Amygdala (tissue), 56 donors: Measurements from ENCODE around the gene TMTC2.

Experiments used
- DNase-seq, 56 donors: peaks; one replicate each; lab custom pipeline; 2025; lab: John Stamatoyannopoulos, UW

The TMTC2 gene

DNA sequence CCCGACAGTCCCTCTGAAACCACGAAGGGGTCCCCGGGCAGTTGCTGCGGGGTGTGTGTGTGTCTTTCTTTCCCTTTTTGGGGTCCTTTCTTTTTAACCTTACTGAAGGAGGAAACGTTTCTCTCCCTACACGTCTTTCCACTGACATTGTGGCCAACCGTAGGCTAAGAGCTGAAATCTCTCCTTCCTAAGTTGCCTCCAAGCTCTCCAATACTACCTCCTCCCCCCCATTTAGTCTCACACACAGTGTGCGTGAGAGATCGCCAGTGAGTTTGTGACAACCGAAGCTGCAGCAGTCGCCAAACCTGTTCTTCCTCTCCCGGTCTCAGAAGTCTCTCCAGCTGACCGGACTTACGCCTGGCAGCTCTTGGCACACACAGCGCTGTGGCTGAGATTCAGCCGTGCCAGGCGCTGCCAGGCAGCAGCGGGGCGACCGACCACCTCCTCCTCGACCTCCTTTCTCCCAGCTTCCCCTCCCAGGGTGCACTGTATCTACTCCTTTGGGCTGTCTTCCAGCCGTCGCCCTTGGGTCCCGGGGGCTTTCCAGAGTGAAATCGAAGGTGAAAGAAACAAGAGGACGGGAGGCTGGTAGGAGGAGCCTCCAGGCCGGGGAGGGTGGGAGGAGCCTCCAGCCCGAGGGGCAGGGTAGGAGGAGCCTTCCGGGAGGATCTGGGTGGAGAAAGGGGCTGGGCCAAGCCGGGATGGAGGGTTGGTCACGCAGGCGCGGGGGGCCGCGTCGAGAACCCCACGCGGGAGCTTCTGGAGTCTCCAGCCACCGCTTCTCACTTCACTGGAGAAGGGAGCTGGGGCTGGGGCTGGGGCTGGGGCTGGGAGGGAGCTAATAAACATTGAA lies at the start of gene TMTC2:
TSS of gene TMTC2 (plus strand) at position 739 of the 853 bp plus-strand sequence.
- DNase-seq = peak; percentile 77 to 98 (median 96)

DNA sequence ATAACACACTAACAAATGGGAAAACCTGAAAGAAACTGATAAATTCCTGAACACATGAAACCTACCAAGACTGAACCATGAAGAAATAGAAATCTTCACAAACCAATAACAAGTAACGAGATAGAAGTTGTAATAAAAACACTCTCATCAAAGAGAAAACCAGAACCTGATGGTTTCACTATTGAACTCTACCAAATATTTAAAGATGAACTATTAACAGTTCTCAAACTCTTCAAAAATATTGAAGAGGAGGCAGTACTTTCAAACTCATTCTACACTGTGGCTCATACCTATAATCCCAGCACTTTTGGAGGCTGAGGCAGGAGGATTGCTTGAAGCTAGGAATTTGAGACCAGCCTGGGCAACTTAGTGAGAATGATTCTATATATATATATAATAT lies 48.4 kb upstream of the TMTC2 start:
- no peak for DNase-seq

DNA sequence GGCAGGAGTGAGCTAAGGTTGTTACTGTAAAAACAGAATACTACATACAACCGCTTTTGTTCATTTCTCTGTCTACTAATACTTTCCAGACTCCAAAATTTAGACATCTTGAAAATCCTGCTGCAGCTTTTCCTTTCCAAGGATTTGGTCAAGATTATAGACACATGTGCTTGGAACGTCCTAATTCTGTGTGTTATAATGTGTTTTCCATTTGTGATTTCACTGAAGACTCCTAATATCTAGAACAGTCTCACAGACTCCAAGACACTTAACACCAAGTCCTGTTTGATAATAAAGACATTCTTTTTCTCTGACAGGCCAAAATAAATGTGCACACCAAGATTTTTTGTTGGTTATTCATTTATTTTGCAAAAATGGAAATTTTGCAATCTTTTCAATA lies 41.8 kb upstream of the TMTC2 start:
- no peak for DNase-seq

DNA sequence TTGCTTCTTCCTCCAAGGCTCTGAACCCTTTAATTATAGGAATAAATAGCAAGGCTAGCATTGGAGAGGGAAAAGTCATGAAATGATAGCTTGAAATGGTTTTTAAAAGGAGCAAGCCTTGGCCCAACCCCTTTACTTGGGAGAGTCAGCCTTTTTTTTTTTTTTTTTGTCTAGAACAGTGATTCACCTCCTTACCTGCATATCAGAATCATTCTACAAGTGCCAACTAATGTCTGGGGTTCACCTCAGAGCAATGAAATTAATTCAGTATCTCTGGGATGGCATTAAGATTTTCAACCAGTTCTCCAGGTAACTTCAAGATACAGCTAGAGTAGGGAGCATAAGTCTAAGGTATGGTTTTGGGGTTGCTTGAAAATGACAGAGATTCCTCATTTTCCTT lies 41.3 kb upstream of the TMTC2 start:
- no peak for DNase-seq

DNA sequence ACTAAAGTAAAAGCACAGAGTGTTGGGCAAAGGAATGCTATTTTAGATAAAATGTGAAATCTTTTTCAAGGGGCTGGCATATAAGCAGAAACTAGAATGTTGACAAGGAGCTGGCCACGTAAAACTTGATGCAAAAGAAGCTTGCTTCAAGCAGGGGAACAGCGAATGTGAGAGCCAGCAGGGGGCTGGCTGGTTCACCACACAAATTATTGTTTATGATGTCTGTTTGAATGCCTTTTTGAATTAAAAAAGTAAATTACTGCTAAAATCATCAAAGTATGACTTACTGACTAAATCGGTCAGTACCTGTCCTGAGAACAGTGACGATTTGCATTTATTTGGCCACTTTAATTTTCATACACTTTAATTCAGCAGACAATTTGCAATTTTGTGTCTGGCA lies 38.9 kb upstream of the TMTC2 start:
- DNase-seq = peak in 1 of 56 donors; percentile 7

DNA sequence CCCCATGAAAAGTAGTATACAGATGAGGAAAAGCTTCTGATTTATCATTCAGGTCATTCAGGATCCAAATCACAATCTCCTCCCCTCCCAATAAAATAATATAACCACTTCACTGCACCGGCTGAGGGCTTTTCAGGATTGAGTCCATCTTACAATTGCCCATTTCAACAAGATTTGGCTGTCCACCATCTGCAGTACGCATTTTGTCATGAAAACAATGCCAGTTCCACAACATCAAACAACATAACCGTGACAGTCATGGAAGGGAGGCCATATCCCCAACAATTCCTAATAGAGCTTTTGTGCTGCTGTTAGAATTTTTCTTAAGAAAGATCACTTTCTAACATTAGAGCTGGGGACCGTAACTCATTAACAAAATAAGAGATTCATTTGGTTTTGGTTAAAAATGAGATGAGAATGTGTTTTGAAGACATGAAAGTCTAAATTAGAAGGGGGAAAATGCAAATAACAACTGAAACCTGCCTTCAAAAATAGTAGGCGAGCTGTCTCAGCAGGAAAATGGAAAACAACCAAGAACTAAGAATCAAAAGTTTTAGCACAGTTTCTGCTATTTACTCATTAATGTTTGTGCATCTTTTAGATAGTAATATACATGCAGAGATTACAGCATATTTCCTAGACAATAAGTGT lies 38.3 kb upstream of the TMTC2 start:
- DNase-seq = no peak

DNA sequence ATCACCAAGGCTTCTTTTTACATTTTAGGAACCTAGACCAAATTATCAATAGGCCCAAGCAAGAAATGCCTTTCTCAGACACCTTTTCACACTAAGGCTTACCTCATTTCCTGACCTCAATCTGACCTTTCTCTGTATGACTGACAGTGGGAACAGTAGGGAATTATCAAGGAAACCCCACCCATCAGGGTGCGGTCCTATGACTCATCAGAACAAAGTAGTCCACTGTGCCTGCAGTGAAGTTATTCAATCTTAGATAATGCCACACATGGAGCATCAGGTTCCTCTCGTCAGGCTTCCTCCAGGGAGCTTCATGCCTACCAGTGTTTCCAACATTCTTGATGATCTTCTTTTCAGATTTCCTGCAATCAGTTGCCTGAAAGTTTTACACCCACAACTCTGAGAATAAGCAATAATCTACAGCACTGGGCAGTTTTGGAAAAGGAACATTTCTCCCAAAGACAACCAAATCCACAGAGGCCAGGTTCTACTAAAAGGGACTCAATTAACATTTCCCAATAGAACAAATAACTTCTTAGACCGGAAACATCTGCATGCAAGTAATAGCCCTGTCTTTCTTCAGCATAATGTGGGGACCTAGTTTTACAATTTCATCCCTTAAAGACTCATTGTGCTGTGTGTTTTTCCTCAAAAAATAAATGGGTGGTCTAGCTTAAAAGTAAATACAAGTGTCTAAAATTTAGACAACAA lies 35.9 kb upstream of the TMTC2 start:
- peak in 1 of 56 donors; percentile 5 for DNase-seq

DNA sequence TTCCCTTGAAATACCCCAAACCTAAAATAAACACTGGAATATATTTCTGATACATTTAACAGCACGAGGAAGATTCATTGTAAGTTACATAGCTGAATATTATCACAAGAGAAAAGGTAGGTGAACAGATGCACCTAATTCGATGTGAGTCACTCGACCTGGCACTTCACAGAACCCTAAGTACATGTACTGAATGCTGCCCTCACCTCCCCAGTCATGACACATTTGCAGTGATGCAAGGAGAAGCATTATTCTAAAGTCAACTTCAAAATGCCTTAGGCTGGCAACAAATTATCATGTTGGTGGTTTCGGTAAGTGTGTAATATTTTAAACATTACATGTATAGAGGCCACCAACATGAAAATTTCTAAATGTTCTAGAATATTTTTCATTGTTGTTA lies 35.2 kb upstream of the TMTC2 start:
- no peak for DNase-seq

DNA sequence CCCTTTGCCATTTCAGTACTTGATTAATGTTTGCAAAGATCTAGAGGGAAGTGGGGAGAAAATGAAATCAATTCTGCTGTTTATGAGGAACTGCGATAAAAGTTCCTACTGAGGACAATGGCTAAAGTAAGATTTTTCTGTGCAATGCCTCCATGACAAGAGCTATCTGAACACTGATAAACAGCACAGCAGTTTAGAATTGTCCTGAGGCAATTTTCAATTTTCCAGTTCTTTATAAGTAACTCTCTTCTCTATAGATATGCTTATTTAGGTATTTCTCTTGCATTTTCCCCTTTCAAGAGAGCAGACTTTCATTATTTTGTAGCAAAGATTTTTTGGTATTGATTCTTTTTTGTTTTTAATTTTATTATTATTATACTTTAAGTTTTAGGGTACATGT lies 34.6 kb upstream of the TMTC2 start:
- no peak for DNase-seq

DNA sequence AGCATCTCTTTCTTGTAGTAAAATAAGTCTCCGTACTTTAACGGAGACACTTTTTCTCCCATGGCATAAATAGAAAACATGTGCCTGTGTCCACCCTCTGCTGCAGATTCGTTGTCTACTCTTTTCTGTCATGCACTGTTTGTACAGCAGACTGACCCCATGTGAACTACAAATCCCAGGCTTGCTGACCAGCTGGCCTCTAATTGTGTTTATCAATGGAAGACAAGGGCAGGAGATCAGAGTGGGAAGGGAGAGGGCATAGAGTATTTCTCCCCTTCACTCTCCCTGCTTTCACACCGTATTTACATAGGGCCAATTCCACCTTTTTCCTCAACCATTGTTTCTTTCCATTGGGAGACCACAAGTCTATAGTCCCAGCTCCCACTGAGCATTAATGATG lies 31.0 kb upstream of the TMTC2 start:
- no peak for DNase-seq

DNA sequence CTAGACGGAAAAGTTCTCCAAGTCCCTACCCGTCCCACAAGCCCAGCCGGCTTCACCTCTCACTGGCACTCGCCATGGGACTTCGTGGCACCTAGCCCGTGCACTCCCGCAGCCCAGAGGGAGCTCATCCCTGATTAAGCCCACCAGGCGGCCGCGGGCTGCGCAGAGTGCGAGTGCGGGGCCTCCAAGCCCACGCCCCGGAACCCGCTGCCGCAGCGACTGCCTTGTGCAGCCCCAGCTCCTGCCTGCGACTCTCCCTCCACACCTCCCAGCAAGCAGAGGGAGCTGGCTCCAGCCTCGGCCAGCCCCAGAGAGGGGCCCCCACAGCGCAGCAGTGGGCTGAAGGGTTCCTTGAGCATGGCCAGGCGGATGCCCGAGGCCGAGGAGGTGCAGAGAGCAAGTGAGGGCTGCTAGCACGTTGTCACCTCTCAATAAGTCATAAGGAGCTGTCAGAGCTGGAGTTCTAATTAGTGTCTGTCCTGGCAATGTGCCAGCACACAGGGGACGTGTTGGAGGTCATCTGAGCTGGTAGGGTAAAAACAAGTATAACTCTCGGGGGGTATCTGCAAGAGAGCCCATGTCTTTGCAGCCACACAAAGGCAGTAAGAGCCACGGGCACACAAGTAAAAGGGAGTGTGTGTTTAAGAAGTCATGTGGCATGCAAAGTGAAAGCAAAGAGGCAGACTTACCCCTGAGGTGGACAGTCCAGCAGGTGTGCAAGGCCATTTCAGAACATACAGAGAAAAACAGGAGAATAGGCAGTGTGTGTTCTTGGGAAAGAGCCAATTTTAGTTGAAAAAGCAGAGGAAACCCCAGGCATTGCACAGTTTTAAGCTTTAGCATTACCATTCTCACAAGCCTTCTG lies 27.1 kb upstream of the TMTC2 start:
- DNase-seq = no peak

DNA sequence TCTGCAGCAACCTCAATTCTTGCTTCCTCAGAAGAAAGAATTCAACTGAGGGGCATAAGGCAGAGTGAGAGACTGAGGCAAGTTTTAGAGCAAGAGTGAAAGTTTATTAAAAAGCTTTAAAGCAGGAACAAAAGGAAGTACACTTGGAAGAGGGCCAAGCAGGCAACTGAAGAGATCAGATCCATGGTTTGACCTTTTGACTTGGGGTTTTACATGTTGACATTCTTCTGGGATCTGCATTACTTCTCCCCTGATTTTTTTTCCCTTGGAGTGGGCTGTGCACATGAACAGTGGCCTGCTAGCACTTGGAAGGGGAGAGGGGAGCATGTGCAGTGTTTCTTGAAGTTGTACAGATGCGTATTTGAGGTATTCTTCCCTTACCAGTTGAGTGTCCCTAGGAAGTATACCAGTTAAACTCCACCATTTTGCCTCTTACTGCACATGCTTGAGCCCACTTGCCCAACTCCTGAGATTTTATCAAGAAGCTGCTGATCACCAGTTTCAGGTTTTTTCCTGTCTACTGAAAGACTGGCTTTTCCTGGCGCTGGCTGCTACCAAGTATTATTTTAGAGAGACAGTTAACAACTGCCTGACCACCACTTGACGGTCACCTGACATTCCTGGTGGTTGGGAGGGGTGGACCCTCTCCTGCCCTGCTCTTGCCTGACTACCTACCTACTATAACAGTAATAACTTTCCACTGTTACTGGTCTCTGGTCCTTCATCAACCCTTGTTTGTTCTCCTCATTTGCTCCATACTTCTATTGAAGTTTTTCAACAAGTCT lies 26.0 kb upstream of the TMTC2 start:
- no peak for DNase-seq

DNA sequence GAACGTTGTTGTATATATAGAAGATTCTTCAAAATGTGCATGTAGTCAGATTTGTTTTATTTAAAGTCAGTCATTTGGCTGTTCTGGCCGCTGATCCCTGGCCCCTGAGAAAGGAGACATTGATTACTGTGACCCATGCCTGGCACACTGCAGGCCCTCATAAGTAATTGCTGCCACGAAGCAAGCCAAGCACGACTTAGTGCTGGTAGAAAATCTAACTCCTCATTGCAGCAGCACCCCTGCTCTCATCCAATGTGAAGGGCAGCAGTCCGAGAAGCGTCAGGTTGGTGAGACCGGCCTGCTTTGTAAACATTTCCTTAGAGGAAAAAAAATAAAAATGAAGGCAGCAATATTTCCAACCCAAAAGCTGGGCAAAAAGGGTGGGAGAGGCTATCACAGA lies 22.8 kb upstream of the TMTC2 start:
- DNase-seq = peak in 1 of 56 donors; percentile 16

DNA sequence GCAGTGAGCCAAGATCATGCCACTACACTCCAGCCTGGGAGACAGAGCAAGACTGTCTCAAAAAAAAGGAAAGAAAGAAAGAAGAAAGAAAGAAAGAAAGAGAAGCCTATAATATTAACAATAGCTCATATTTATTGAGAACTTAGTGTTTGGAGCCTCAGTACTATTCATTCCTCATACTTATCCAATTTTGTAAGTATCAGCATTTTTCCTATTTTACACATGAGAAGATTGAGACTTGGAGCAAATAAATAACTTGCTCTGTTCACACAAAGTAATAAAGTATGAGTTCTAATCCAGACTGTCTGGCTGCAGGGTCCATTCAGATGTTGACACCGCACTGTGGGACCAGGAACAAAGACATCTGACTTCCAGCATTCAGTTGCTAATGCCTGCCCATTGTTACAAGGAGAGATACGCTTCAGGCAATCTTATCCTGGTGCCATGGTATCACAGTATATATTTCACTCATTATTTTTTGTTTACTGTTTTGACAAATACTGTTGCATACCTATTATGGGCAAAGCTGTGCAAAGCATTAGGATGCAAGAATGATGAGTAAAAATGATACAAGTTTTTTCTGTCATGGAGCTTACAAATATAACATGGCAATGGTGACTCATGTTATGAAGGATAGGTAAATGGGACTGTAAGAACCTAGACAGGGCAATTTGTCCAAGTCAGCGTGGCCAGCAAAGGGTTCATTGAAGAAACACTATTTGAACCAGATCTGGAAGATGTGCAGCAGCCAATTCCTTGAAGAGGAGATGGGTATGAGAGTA lies 21.4 kb upstream of the TMTC2 start:
- DNase-seq = no peak

DNA sequence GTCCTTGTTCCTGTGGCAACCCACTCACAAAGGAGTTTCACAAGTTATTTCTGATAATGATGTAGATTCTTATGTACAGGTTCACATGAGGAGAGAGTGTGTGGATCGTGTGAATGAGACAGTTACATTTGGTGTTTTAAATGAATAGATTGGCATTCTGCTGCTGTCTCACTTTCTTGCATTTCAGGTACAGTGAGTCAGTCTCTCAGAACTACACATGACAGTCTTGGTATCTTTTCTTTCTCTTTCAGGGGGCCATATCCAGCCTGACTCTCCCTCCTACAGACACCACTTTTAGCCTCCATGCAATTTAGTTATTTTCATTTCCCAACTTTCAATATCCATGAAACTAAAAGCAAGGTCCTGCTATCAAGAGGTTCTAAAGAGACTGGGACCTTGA lies 19.9 kb upstream of the TMTC2 start:
- no peak for DNase-seq

DNA sequence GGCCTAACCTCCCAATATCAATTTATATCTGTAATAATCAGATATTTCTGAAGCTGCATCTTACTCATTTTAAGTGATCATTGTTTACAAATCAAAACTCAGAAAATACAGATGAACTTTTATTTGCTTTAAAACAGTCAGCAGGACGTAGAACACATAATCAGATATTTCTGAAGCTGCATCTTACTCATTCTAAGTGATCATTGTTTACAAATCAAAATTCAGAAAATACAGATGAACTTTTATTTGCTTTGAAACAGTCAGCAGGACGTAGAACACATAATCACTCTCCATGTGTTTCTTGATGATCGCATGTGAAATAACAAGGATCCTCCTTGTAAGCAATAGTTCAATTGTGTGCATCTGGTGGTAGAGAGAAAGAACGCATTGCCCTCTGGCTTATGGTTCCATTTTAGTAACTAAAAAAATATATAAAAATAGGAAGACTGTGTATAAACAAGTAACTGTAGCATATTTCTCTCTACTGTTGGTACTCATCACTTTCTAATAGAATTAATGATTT lies 15.0 kb upstream of the TMTC2 start:
- no peak for DNase-seq

DNA sequence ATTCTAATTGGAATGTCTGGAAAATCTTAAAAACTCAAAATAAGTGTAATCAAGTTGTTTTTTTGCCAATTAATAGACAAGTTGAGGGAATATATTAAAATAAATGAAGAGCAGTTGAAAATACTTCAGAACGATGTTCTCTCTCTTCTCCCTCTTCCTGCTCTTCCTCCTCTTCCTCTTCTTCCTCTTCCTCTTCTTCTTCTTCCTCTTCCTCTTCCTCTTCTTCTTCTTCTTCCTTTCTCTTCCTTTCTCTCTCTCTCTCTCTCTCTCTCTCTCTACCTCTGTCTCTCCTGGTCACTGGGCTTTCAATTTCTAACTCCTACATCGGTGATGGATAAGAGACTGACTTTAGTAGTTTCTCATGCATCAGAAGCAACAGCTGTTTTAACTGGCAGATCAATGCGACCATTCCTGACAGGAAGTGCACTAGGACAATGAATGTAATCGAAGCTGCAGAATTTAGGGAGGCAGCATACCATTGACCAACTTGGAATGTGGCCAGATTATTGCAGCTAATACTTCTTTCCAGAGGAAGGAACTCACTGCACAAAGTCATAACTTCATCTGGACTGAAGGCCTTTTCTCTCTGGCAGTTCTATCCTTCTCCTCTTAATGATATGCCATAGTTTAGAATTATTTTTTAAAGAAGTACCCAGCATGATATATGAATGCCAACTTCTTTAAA lies 13.8 kb upstream of the TMTC2 start:
- DNase-seq = no peak

DNA sequence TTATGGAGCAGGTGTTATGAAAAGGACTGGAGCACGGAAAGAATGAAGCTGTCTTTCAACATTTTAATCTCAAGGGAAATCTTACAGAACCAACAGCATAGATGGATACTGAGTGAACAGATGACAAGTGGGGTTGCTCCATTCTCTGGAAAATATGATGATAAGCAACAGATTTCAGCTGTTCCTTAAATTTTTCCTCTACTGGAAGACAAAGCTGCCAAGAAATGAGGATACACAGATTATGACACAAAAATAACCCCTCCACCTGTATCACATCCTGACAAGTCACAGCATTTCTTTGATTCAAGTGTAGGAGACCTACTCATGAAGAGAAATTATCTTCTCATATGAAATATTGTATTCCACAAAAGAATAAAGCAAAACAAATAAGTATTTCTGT lies 13.0 kb upstream of the TMTC2 start:
- no peak for DNase-seq
